H1 (cell line): ENCODE measurements around the gene WASHC2A. TPM values are rescaled to one million over a fixed set of nuclear protein-coding genes. Genes with fewer than 3 reads are reported as not detected.
"Not testable (repeated sequence)": the region's sequence is repeated elsewhere in the genome, so short reads cannot be mapped to it uniquely, and the experiment has no call there.

Experiments used
- CTCF ChIA-PET: fragments of 300-600 bp; sonication (Branson Sonifier 250); formaldehyde crosslinking; loops from one replicate; lab custom pipeline; 2021; ENCODE audit not compliant: partially characterized antibody; lab: Charles Lee
- POLR2A ChIA-PET: fragments of 300-600 bp; sonication (Branson Sonifier 250); formaldehyde crosslinking; loops from one replicate; lab custom pipeline; 2021; ENCODE audit warnings: inconsistent platforms; ENCODE audit not compliant: partially characterized antibody; lab: Charles Lee
- DNase-seq, 2 experiments: peaks; one replicate each; pipeline versions ENCODE4 v3.0.0 to v3.0.0-alpha.2; 2010 to 2022; ENCODE audit warnings: low spot score in 2 of 2, low read depth in 1 of 2, mixed read lengths in 1 of 2
- FAIRE-seq: peaks from 2 replicates; lab custom pipeline; 2011; peaks lifted over from hg19 to GRCh38; lab: Jason Lieb, UNC
- H2AFZ ChIP-seq: 2 replicates; pipeline ENCODE4 v1.8.1; 2012; ENCODE audit warnings: low read length, inconsistent platforms
- H2AK5ac ChIP-seq: 2 replicates; pipeline ENCODE4 v1.6.1; 2013; ENCODE audit warnings: low read depth, low read length
- H2BK120ac ChIP-seq: replicated peaks from 2 replicates; pipeline ENCODE3; 2013; ENCODE audit warnings: low read depth, low read length, inconsistent platforms
- H2BK12ac ChIP-seq: 2 replicates; pipeline ENCODE4 v1.6.1; 2013; ENCODE audit warnings: low read depth, low read length
- H2BK15ac ChIP-seq: 2 replicates; pipeline ENCODE4 v1.6.1; 2013; ENCODE audit warnings: low read length
- H2BK20ac ChIP-seq: 2 replicates; pipeline ENCODE4 v1.6.1; 2013; ENCODE audit warnings: low read length
- H2BK5ac ChIP-seq: 2 replicates; pipeline ENCODE4 v1.6.1; 2013; ENCODE audit warnings: low read depth, low read length
- H3K14ac ChIP-seq: 2 replicates; pipeline ENCODE4 v1.6.1; 2013; ENCODE audit warnings: inconsistent platforms; ENCODE audit not compliant: insufficient read length
- H3K18ac ChIP-seq: 2 replicates; pipeline ENCODE4 v1.6.1; 2013; ENCODE audit warnings: low read length; ENCODE audit errors: extremely low read depth
- H3K23ac ChIP-seq: 2 replicates; pipeline ENCODE4 v1.6.1; 2013; ENCODE audit warnings: inconsistent platforms; ENCODE audit not compliant: insufficient read length
- H3K23me2 ChIP-seq: 2 replicates; pipeline ENCODE4 v1.6.1; 2013; ENCODE audit warnings: low read depth, low read length
- H3K27ac ChIP-seq: 2 replicates; pipeline ENCODE4 v1.6.1; 2011; ENCODE audit warnings: low read depth, low read length, inconsistent platforms
- H3K27me3 ChIP-seq, 4 experiments: replicated peaks in 1 of 4; 1 replicate in 1 of 4; 2 replicates in 3 of 4; pipeline versions ENCODE4 v1.6.1 to v1.8.1; 2011 to 2013; ENCODE audit warnings: low read length in 3 of 4, mild to moderate bottlenecking in 3 of 4, inconsistent platforms in 2 of 4, mixed read lengths in 2 of 4, moderate library complexity in 1 of 4; ENCODE audit not compliant: control insufficient read depth in 3 of 4, insufficient read depth in 3 of 4; ENCODE audit errors: extremely low read depth in 1 of 4
- H3K36me3 ChIP-seq, 4 experiments: 2 replicates each; pipeline versions ENCODE4 v1.6.1 to v1.8.1; 2011 to 2013; ENCODE audit warnings: mild to moderate bottlenecking in 4 of 4, low read length in 3 of 4, moderate library complexity in 2 of 4, control low read depth in 1 of 4, inconsistent platforms in 1 of 4; ENCODE audit not compliant: insufficient read depth in 4 of 4, control insufficient read depth in 2 of 4
- H3K4ac ChIP-seq: replicated peaks from 2 replicates; pipeline ENCODE3; 2013; ENCODE audit warnings: low read length, low read depth, mixed read lengths, inconsistent platforms; ENCODE audit not compliant: insufficient read length
- H3K4me1 ChIP-seq, 4 experiments: replicated peaks in 1 of 4; 1 replicate in 1 of 4; 2 replicates in 3 of 4; pipeline versions ENCODE4 v1.6.1 to v1.8.1; 2011 to 2013; ENCODE audit warnings: low read length in 3 of 4, inconsistent platforms in 2 of 4, mixed read lengths in 1 of 4; ENCODE audit not compliant: insufficient read depth in 4 of 4, control insufficient read depth in 3 of 4
- H3K4me2 ChIP-seq, 2 experiments: 2 replicates each; pipeline versions ENCODE4 v1.6.1 to v1.8.1; 2011 to 2013; ENCODE audit warnings: low read depth in 2 of 2, low read length in 2 of 2, control low read depth in 1 of 2, inconsistent platforms in 1 of 2, mild to moderate bottlenecking in 1 of 2; ENCODE audit not compliant: insufficient read depth in 1 of 2
- H3K4me3 ChIP-seq, 4 experiments: fragments of 200-600, 300-600 bp in 1 of 4; sonication (generic), shearing (Covaris generic), sonication (Bioruptor Twin) in 1 of 4; 2 replicates each; pipeline versions ENCODE4 v1.5.1 to v1.8.1; 2011 to 2016; ENCODE audit warnings: low read length in 4 of 4, low read depth in 3 of 4, control low read depth in 2 of 4, inconsistent platforms in 2 of 4, mild to moderate bottlenecking in 2 of 4, mixed read lengths in 1 of 4, moderate library complexity in 1 of 4; ENCODE audit not compliant: insufficient read depth in 2 of 4; ENCODE audit errors: extremely low read depth in 1 of 4
- H3K56ac ChIP-seq: replicated peaks from 2 replicates; pipeline ENCODE3; 2013; ENCODE audit warnings: low read depth, mild to moderate bottlenecking, mixed read lengths, low read length, inconsistent platforms; ENCODE audit not compliant: insufficient read length
- H3K79me1 ChIP-seq: 2 replicates; pipeline ENCODE4 v1.6.1; 2013; ENCODE audit warnings: low read depth, low read length, control low read depth
- H3K79me2 ChIP-seq, 2 experiments: 2 replicates each; pipeline versions ENCODE4 v1.6.1 to v1.8.1; 2012 to 2013; ENCODE audit warnings: low read length in 2 of 2, mild to moderate bottlenecking in 2 of 2, inconsistent platforms in 1 of 2; ENCODE audit not compliant: insufficient read depth in 2 of 2, control insufficient read depth in 1 of 2
- H3K9ac ChIP-seq, 4 experiments: replicated peaks in 1 of 4; 1 replicate in 1 of 4; 2 replicates in 3 of 4; pipeline versions ENCODE4 v1.6.1 to v1.8.1; 2011 to 2013; ENCODE audit warnings: low read depth in 3 of 4, low read length in 3 of 4, control low read depth in 2 of 4, mild to moderate bottlenecking in 2 of 4, moderate library complexity in 2 of 4, inconsistent platforms in 1 of 4; ENCODE audit errors: extremely low read depth in 1 of 4
- H3K9me3 ChIP-seq, 2 experiments: 2 replicates each; pipeline versions ENCODE4 v1.6.1 to v1.8.1; 2012 to 2013; ENCODE audit warnings: mild to moderate bottlenecking in 2 of 2, moderate library complexity in 2 of 2, control low read depth in 1 of 2, inconsistent platforms in 1 of 2, low read depth in 1 of 2, low read length in 1 of 2, mixed read lengths in 1 of 2; ENCODE audit not compliant: insufficient read depth in 2 of 2
- H4K20me1 ChIP-seq, 2 experiments: replicated peaks in 1 of 2; 2 replicates each; pipeline versions ENCODE3 to v1.8.1; 2011 to 2013; ENCODE audit warnings: inconsistent platforms in 2 of 2, low read length in 2 of 2, mild to moderate bottlenecking in 1 of 2; ENCODE audit not compliant: insufficient read depth in 2 of 2, control insufficient read depth in 1 of 2
- H4K5ac ChIP-seq: 2 replicates; pipeline ENCODE4 v1.6.1; 2013; ENCODE audit warnings: low read length, low read depth, mixed read lengths, inconsistent platforms; ENCODE audit not compliant: insufficient read length
- H4K8ac ChIP-seq: 2 replicates; pipeline ENCODE4 v1.8.0; 2013; ENCODE audit warnings: mild to moderate bottlenecking, moderate library complexity, low read length, inconsistent platforms; ENCODE audit not compliant: insufficient read depth; ENCODE audit errors: extremely low read depth
- H4K91ac ChIP-seq: replicated peaks from 2 replicates; pipeline ENCODE3; 2013; ENCODE audit warnings: low read length, mixed read lengths, inconsistent platforms; ENCODE audit not compliant: insufficient read length
- WGBS, 2 experiments: shearing (Covaris generic) in 1 of 2; methylation state at CpG; one replicate each; pipeline versions ENCODE4 v1.1.6 to v1.1.7; 2013 to 2015; ENCODE audit warnings: low lambda C conversion rate in 2 of 2, mixed read lengths in 2 of 2, inconsistent platforms in 1 of 2, low coverage in 1 of 2, missing lambda C conversion rate in 1 of 2; ENCODE audit not compliant: insufficient replicate concordance in 2 of 2, insufficient coverage in 1 of 2, insufficient read length in 1 of 2; ENCODE audit errors: extremely low coverage in 1 of 2, missing lambda C conversion rate in 1 of 2; 5-methylcytosine and 5-hydroxymethylcytosine counted together
- polyA plus RNA-seq, 7 experiments: library from polyadenylated mRNA; depleted of rRNA in 3 of 7; stranded (reverse) in 5 of 7; unstranded in 2 of 7; fragments of >200 nt in 5 of 7; fragments of 200-250 nt in 2 of 7; gene quantifications; 1 replicate in 5 of 7; 2 replicates in 1 of 7; 4 replicates in 1 of 7; pipeline versions ENCODE4 v1.2.1 to v1.2.3, GENCODE V29; 2011 to 2013; ENCODE audit warnings: missing spikeins in 2 of 7, mixed read lengths in 2 of 7
- total RNA-seq: library from RNA; stranded (reverse); fragmentation: NEBNext Ultra II Directional; extraction: Animal tissue kit (Norgen Biotek cat#: 25700); gene quantifications from 2 replicates; pipeline ENCODE4 v1.2.1, GENCODE V29; 2021

WASHC2A gene
- total and polyA plus RNA-seq, 2 of the 8 experiments (the other 6 are each of a cell fraction or from before 2014, with no cell fraction given) = 7.5 to 29.7 TPM

DNA sequence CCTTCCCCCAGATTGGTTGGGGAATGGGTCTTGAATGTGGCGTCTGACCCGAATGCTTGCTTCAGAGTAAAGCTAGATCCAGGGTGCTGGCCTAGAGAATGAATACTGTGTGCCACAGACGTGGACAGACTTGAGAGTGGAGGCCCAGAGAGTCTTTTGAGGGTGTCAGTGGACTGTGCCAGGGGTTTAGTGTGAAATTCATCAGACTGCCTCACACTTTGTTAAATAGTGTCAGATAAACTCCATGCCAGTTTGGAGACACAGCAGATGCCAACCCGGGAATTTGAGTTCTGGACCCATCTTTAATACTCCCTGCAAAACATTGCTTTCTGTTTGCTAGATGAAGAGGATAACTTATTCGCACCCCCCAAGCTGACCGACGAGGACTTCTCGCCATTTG lies 25.2 kb downstream of the WASHC2A start:
- FAIRE-seq, H4K91ac ChIP-seq, H2BK12ac ChIP-seq, H3K9ac ChIP-seq, H3K14ac ChIP-seq, H2BK20ac ChIP-seq, H3K4ac ChIP-seq, H3K36me3 ChIP-seq, H4K5ac ChIP-seq, H3K23me2 ChIP-seq, H3K79me2 ChIP-seq, H3K79me1 ChIP-seq, H2BK15ac ChIP-seq, H4K20me1 ChIP-seq, H3K18ac ChIP-seq, H2AFZ ChIP-seq, H3K27ac ChIP-seq, H2BK5ac ChIP-seq, H3K4me1 ChIP-seq, CTCF ChIA-PET, H3K4me2 ChIP-seq, H3K4me3 ChIP-seq, H4K8ac ChIP-seq, H3K23ac ChIP-seq, H2AK5ac ChIP-seq, POLR2A ChIA-PET, H3K27me3 ChIP-seq, H3K9me3 ChIP-seq, H2BK120ac ChIP-seq, H3K56ac ChIP-seq, DNase-seq: not testable (repeated sequence)
- no CpG with 5 or more reads among the region's 8 CpGs for WGBS, 2 experiments

DNA sequence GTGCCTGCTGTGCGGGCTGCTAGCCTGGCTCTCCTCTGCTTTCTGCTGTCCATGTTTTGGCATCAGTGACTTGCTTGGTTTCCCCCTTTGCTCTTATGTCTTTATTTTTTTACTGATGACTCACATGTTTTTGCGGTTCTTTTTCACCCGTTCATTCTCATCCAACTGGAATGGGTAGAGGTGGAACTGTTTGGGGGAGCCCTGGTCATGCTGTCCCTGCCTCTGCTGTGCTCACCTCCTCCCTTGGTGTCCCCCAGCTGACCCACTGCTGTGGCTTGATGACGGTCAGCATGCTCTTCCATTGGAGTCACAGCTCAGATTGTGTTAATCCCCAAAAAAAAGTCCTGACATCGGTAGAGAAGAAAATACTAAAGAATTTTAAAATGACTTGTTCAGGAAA lies 26.9 kb downstream of the WASHC2A start:
- H2BK12ac ChIP-seq, H3K56ac ChIP-seq, H4K91ac ChIP-seq, H3K23ac ChIP-seq, H3K27me3 ChIP-seq, H2AFZ ChIP-seq, H3K4me3 ChIP-seq, H4K8ac ChIP-seq, H2AK5ac ChIP-seq, H3K36me3 ChIP-seq, H4K20me1 ChIP-seq, H3K14ac ChIP-seq, H4K5ac ChIP-seq, H2BK5ac ChIP-seq, H2BK20ac ChIP-seq, H3K79me2 ChIP-seq, POLR2A ChIA-PET, H3K18ac ChIP-seq, FAIRE-seq, H3K9ac ChIP-seq, H2BK15ac ChIP-seq, H3K23me2 ChIP-seq, H3K79me1 ChIP-seq, H3K4me1 ChIP-seq, H3K9me3 ChIP-seq, H3K27ac ChIP-seq, DNase-seq, H3K4ac ChIP-seq, H3K4me2 ChIP-seq, H2BK120ac ChIP-seq: not testable (repeated sequence)
- CTCF ChIA-PET = interaction anchor here (0.7 kb wide), 1 partner anchor 53 kb away, joined by 3 read pairs; no protein-coding TSS in a partner anchor
- 94% methylated on average over 4 of the region's 5 CpGs; no CpG with 5 or more reads in 1 of the 2 experiments for WGBS, 2 experiments
